ENCODE data around the gene CPA2.

GRCh38 chr7:130269318-130269694, 2.6 kb downstream of the CPA2 start:
- TF ChIP-seq CTCF (IDR thresholded peaks at IDR 0.05) (no peak), POLR2A (IDR thresholded peaks at IDR 0.05) (no peak)
